B cell (primary cell): ENCODE measurements around the gene IST1. TPM values are rescaled to one million over a fixed set of nuclear protein-coding genes. Genes with fewer than 3 reads are reported as not detected.
A peak's percentile ranks its signal among the peaks of the same experiment; 100 is the strongest.
"Not testable (repeated sequence)": the region's sequence is repeated elsewhere in the genome, so short reads cannot be mapped to it uniquely, and the experiment has no call there.

Source experiments
- ATAC-seq: fragments of 200-7000 bp; cut with Tn5 transposase; one replicate; pipeline ENCODE4 v1.10.0; 2021; ENCODE audit warnings: low read depth, mild to moderate bottlenecking, moderate number of reproducible peaks, moderate library complexity
- CTCF ChIA-PET: fragments of 350-600 bp; sonication (Branson Sonifier 250); formaldehyde crosslinking; loops from one replicate; lab custom pipeline; 2021; ENCODE audit warnings: antibody characterized with exemption, inconsistent platforms; lab: Charles Lee
- POLR2A ChIA-PET: fragments of 350-600 bp; sonication (Branson Sonifier 250); formaldehyde crosslinking; loops from one replicate; lab custom pipeline; 2021; ENCODE audit warnings: antibody characterized with exemption; lab: Charles Lee
- DNase-seq: peaks from one replicate; pipeline ENCODE4 v3.0.0; 2013
- H2AFZ ChIP-seq: 2 replicates; pipeline ENCODE4 v1.6.1; 2012; ENCODE audit warnings: mild to moderate bottlenecking, low read depth, low read length; ENCODE audit not compliant: insufficient read depth, poor library complexity, severe bottlenecking
- H3K27ac ChIP-seq, 2 donors: 1 replicate in 1 of 2; 2 replicates in 1 of 2; pipeline ENCODE4 v1.5.1; 2012 to 2013; ENCODE audit warnings: low read length in 2 of 2, mild to moderate bottlenecking in 2 of 2, moderate library complexity in 1 of 2
- H3K27me3 ChIP-seq, 4 experiments: fragments of 200-600 bp in 1 of 4; sonication (generic) in 1 of 4; replicated peaks in 1 of 4; 1 replicate in 2 of 4; 2 replicates in 2 of 4; pipeline versions ENCODE4 v1.6.1 to v1.7.0; 2013 to 2016; ENCODE audit warnings: low read length in 3 of 4, mild to moderate bottlenecking in 2 of 4, mixed read lengths in 1 of 4, moderate library complexity in 1 of 4; ENCODE audit not compliant: insufficient read depth in 4 of 4, control insufficient read depth in 3 of 4; ENCODE audit errors: control extremely low read depth in 1 of 4
- H3K36me3 ChIP-seq, 2 experiments: replicated peaks in 1 of 2; 1 replicate in 1 of 2; 2 replicates in 1 of 2; pipeline versions ENCODE4 v1.6.1 to v1.7.1; 2013; ENCODE audit warnings: low read length in 1 of 2; ENCODE audit not compliant: insufficient read depth in 2 of 2, control insufficient read depth in 1 of 2; ENCODE audit errors: control extremely low read depth in 1 of 2, extremely low read depth in 1 of 2
- H3K4me1 ChIP-seq, 2 donors: fragments of 200-600 bp in 1 of 2; sonication (generic) in 1 of 2; 1 replicate in 1 of 2; 2 replicates in 1 of 2; pipeline versions ENCODE4 v1.5.1 to v1.6.1; 2013 to 2017; ENCODE audit warnings: low read length in 2 of 2; ENCODE audit not compliant: control insufficient read depth in 2 of 2, insufficient read depth in 2 of 2
- H3K4me2 ChIP-seq: replicated peaks from 2 replicates; pipeline ENCODE3; 2012; ENCODE audit warnings: mild to moderate bottlenecking, low read depth, low read length; ENCODE audit not compliant: poor library complexity, severe bottlenecking
- H3K4me3 ChIP-seq, 5 experiments: fragments of 200-600 bp in 1 of 5; sonication (generic) in 1 of 5; 1 replicate in 3 of 5; 2 replicates in 2 of 5; pipeline versions ENCODE4 v1.5.1 to v1.7.0; 2011 to 2016; ENCODE audit warnings: low read length in 4 of 5, mild to moderate bottlenecking in 4 of 5, low read depth in 2 of 5, control low read depth in 1 of 5, moderate library complexity in 1 of 5; ENCODE audit not compliant: insufficient read depth in 1 of 5; ENCODE audit errors: control extremely low read depth in 1 of 5, extremely low read depth in 1 of 5
- H3K79me2 ChIP-seq: fragments of 200-600 bp; sonication (generic); one replicate; pipeline ENCODE4 v1.6.0; 2016; ENCODE audit warnings: low read length; ENCODE audit not compliant: control insufficient read depth, insufficient read depth
- H3K9ac ChIP-seq: fragments of 200-600 bp; sonication (generic); 2 replicates; pipeline ENCODE4 v1.6.1; 2017; ENCODE audit warnings: mild to moderate bottlenecking, low read length, moderate library complexity
- H3K9me3 ChIP-seq, 3 donors: one replicate each; pipeline versions ENCODE4 v1.6.1 to v1.7.1; 2013; ENCODE audit warnings: low read length in 2 of 3; ENCODE audit not compliant: control insufficient read depth in 2 of 3, insufficient read depth in 1 of 3; ENCODE audit errors: control extremely low read depth in 1 of 3
- H4K20me1 ChIP-seq: 2 replicates; pipeline ENCODE4 v1.6.0; 2012; ENCODE audit warnings: mild to moderate bottlenecking, low read length; ENCODE audit not compliant: insufficient read depth, control insufficient read depth, poor library complexity, severe bottlenecking
- H3K27ac Mint-ChIP-seq: one replicate; pipeline ENCODE4 v1.8.0; 2021; ENCODE audit warnings: mixed read lengths
- H3K27me3 Mint-ChIP-seq: one replicate; pipeline ENCODE4 v1.8.0; 2021; ENCODE audit warnings: mixed read lengths
- H3K4me1 Mint-ChIP-seq: one replicate; pipeline ENCODE4 v1.8.0; 2021; ENCODE audit warnings: mixed read lengths
- H3K4me3 Mint-ChIP-seq: one replicate; pipeline ENCODE4 v1.8.0; 2021; ENCODE audit warnings: mixed read lengths
- H3K9me3 Mint-ChIP-seq: one replicate; pipeline ENCODE4 v1.8.0; 2022; ENCODE audit warnings: mixed read lengths; ENCODE audit not compliant: insufficient read depth
- EZH2 ChIP-seq: IDR thresholded peaks from 2 replicates; pipeline ENCODE4 v1.6.1; 2012; ENCODE audit warnings: borderline replicate concordance, low read depth, mild to moderate bottlenecking, moderate library complexity, low read length; ENCODE audit not compliant: insufficient read depth, poor library complexity, severe bottlenecking
- WGBS: methylation state at CpG from one replicate; pipeline ENCODE4 v1.1.5; 2013; ENCODE audit warnings: missing lambda C conversion rate; ENCODE audit not compliant: insufficient coverage; 5-methylcytosine and 5-hydroxymethylcytosine counted together
- intact Hi-C: fragments of 100-400 bp; cut with micrococcal nuclease; formaldehyde crosslinking; loops from one replicate; pipeline ENCODE4 v1.10.0; 2022
- polyA plus RNA-seq: library from polyadenylated mRNA; depleted of rRNA; stranded (reverse); fragments of >200 nt; gene quantifications from 2 replicates; pipeline ENCODE4 v1.2.3, GENCODE V29; 2012
- total RNA-seq, 2 donors: library from RNA; stranded (reverse); fragments of 120-200 nt in 1 of 2; gene quantifications; 1 replicate in 1 of 2; 2 replicates in 1 of 2; pipeline versions ENCODE4 v1.2.3 to v1.2.4, GENCODE V29; 2013 to 2022
- TF ChIP-seq, protein P1 (sequence below): fragments of 200-600 bp; IDR thresholded peaks from one replicate; pipeline ENCODE4 v1.8.0; 2022; ENCODE audit warnings: antibody characterized with exemption, mild to moderate bottlenecking

IST1 gene
- total and polyA plus RNA-seq, 2 donors (not counting 1 experiment from before 2014, with no cell fraction given): 182 to 268 TPM

DNA sequence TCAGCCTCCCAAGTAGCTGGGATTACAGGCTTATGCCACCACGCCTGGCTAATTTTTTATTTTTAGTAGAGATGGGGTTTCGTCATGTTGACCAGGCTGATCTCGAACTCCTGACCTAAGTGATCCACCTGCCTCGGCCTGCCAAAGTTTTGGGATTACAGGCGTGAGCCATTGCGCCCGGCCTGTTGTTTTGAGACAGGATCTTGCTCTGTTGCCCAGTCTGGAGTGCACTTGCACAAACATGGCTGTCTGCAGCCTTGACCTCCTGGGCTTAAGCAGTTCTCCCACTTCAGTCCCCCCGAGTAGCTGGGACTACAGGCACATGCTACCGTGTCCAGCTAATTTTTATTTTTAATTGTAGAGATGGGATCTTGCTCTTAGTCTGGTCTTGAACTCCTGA is 8.9 kb downstream of the IST1 start:
- no peaks in the 10 kb centered on the region for H3K27me3 ChIP-seq
- H3K9me3 ChIP-seq: peaks cover 0 to 9% (median 5%) of the 10 kb centered on the region in 3 donors
- Mint-ChIP-seq H3K9me3 (no peaks in the 10 kb centered on the region), H3K4me1 (peaks cover 61% of the 10 kb centered on the region), H3K27ac (no peak overlapping the region), H3K4me3 (no peak overlapping the region), H3K27me3 (no peaks in the 10 kb centered on the region)
- ATAC-seq (no peak), DNase-seq (no peak)
- ChIA-PET POLR2A (no interaction called here), CTCF (interaction anchor here (0.6 kb wide), 1 partner anchor 22 kb away, joined by 3 read pairs; no protein-coding TSS in a partner anchor)
- H3K9ac ChIP-seq: no peak overlapping the region
- peak overlapping the region in 1 of 2 donors; percentile 29 for H3K27ac ChIP-seq
- peaks cover 0 to 16% of the 10 kb centered on the region in 2 experiments for H3K36me3 ChIP-seq
- H4K20me1 ChIP-seq: peaks cover 88% of the 10 kb centered on the region
- TF ChIP-seq EZH2: no peak
- TF ChIP-seq, protein P1, sequence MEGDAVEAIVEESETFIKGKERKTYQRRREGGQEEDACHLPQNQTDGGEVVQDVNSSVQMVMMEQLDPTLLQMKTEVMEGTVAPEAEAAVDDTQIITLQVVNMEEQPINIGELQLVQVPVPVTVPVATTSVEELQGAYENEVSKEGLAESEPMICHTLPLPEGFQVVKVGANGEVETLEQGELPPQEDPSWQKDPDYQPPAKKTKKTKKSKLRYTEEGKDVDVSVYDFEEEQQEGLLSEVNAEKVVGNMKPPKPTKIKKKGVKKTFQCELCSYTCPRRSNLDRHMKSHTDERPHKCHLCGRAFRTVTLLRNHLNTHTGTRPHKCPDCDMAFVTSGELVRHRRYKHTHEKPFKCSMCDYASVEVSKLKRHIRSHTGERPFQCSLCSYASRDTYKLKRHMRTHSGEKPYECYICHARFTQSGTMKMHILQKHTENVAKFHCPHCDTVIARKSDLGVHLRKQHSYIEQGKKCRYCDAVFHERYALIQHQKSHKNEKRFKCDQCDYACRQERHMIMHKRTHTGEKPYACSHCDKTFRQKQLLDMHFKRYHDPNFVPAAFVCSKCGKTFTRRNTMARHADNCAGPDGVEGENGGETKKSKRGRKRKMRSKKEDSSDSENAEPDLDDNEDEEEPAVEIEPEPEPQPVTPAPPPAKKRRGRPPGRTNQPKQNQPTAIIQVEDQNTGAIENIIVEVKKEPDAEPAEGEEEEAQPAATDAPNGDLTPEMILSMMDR: no peak
- peaks cover 98% of the 10 kb centered on the region for H3K79me2 ChIP-seq
- H2AFZ ChIP-seq: no peak overlapping the region
- intact Hi-C loops: no loop called here
- peaks cover 28 to 36% of the 10 kb centered on the region in 2 donors for H3K4me1 ChIP-seq
- no peak overlapping the region for H3K4me3 ChIP-seq
- H3K4me2 ChIP-seq: no peak overlapping the region
- WGBS: 95% methylated on average over 7 of the region's 9 CpGs

DNA sequence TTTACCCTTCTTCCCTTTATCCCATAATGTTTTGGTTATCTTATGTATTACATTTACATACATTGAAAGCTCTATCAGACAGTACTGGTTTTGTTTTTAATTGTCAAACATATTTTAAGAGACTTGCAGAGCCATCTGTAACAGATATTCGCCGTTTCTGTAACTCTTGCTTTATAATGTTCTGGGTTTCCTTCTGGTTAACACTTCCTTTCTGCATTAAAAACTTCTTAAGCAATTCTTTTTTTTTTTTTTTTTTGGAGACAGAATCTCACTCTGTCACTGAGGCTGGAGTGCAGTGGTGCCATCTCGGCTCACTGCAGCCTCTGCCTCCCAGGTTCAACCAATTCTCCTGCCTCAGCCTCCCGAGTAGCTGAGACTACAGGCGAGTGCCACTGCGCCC is 10.4 kb downstream of the IST1 start:
- H3K9me3 Mint-ChIP-seq, H3K4me3 ChIP-seq, DNase-seq, intact Hi-C loops, H3K27me3 Mint-ChIP-seq, ATAC-seq, H3K9ac ChIP-seq, H3K27me3 ChIP-seq, H3K27ac Mint-ChIP-seq, POLR2A ChIA-PET, H3K9me3 ChIP-seq, H3K4me2 ChIP-seq, H3K4me3 Mint-ChIP-seq, H2AFZ ChIP-seq: not testable (repeated sequence)
- H3K27ac ChIP-seq: peak overlapping the region in 1 of 2 donors; percentile 2
- peaks cover 100% of the 10 kb centered on the region for H3K79me2 ChIP-seq
- peaks cover 2 to 23% of the 10 kb centered on the region in 2 experiments for H3K36me3 ChIP-seq
- H3K4me1 Mint-ChIP-seq: peaks cover 59% of the 10 kb centered on the region
- no CpG with 5 or more reads among the region's 6 CpGs for WGBS
- H4K20me1 ChIP-seq: peaks cover 95% of the 10 kb centered on the region
- CTCF ChIA-PET: interaction anchor here (0.7 kb wide), 1 partner anchor 48 kb away, joined by 3 read pairs; no protein-coding TSS in a partner anchor
- H3K4me1 ChIP-seq: peaks cover 16 to 33% of the 10 kb centered on the region in 2 donors
